ENCODE measurements around the gene ALDH16A1. TPM values are rescaled to one million over a fixed set of nuclear protein-coding genes. Genes with fewer than 3 reads are reported as not detected.

Gene ALDH16A1
- total and polyA plus RNA-seq, 2 of the 8 experiments (the other 6 are each of a cell fraction or from before 2014, with no cell fraction given): 30.5 to 34.3 TPM

DNA sequence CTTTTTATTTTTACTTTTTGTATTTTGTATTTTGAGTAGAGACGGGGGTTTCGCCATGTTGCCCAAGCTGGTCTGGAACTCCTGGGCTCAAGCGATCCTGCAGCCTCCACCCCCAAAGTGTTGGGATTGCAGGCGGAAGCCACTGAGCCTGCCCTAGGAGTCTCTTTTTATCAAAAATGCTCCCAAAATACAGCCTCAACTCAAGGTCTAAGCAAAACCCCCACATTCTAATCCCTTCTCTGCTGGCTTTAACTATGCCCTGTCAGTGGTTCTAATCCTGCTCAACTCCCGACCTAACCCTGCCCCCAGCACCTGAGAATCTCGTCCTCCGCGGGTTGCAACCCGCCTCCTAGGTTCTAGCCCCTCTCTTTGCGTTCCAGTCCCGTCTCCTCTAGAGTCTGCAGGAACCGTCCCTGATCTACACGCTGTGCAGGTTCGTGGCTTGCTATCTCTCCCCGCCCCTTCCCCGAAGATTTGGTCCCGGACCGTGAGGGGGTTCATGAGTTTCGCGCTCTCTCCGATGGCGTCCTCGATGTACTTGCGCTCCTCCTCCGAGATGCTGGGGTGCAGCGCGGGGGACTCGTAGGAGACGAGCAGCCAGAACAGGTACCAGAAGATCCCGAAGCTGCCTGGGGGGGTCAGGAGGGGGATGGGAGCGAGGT lies 19.7 kb upstream of the ALDH16A1 start:
- H3K4me3 ChIP-seq (ENCODE audit: extremely low read depth in 1 of 4, insufficient read depth in 2 of 4, low read depth in 3 of 4, low read length in 4 of 4): peak overlapping the region in 1 of 4 experiments; percentile 63; a peak in 4 of 8 replicates
- H2AK5ac ChIP-seq (ENCODE audit: low read depth, low read length): 0 out of 2 replicates have a peak overlapping the region, but pooled peaks have one; percentile 7
- CTCF ChIA-PET (ENCODE audit: partially characterized antibody): interaction anchor here (0.6 to 4.7 kb wide), 4 partner anchors 9 to 43 kb away, joined by 3 to 38 read pairs (median 20); partner anchors contain the start of genes GFY and PTH2
- WGBS, 2 experiments (ENCODE audit: extremely low coverage in 1 of 2, insufficient coverage in 1 of 2, insufficient read length in 1 of 2, insufficient replicate concordance in 2 of 2, low coverage in 1 of 2, low lambda C conversion rate in 2 of 2, missing lambda C conversion rate in 1 of 2): 79% methylated on average over 31 of the region's 31 CpGs; no CpG with 5 or more reads in 1 of the 2 experiments
- peaks cover 13% of the 10 kb centered on the region; the same call in 1 of the 2 replicates for H3K23me2 ChIP-seq (ENCODE audit: low read depth, low read length)
- no peak overlapping the region for H4K8ac ChIP-seq (ENCODE audit: extremely low read depth, insufficient read depth, low read length)
- no peak overlapping the region for H4K91ac ChIP-seq (replicated peaks; ENCODE audit: insufficient read length, low read length)
- H3K36me3 ChIP-seq (ENCODE audit: control insufficient read depth in 2 of 4, insufficient read depth in 4 of 4, low read length in 3 of 4): no peaks in the 10 kb centered on the region
- no peak overlapping the region for H2BK15ac ChIP-seq (ENCODE audit: low read length)
- H4K5ac ChIP-seq (ENCODE audit: insufficient read length, low read depth, low read length): no peak overlapping the region
- no peak overlapping the region for H2AFZ ChIP-seq (ENCODE audit: low read length)
- no peaks in the 10 kb centered on the region for H3K79me2 ChIP-seq (ENCODE audit: control insufficient read depth in 1 of 2, insufficient read depth in 2 of 2, low read length in 2 of 2)
- H3K4me1 ChIP-seq (replicated peaks in 1 of 4; ENCODE audit: control insufficient read depth in 3 of 4, insufficient read depth in 4 of 4, low read length in 3 of 4): peaks cover 0 to 23% (median 18%) of the 10 kb centered on the region in 4 experiments; a peak in 5 of 7 replicates
- no peaks in the 10 kb centered on the region for H4K20me1 ChIP-seq (replicated peaks in 1 of 2; ENCODE audit: control insufficient read depth in 1 of 2, insufficient read depth in 2 of 2, low read length in 2 of 2)
- H3K27me3 ChIP-seq (replicated peaks in 1 of 4; ENCODE audit: control insufficient read depth in 3 of 4, extremely low read depth in 1 of 4, insufficient read depth in 3 of 4, low read length in 3 of 4): peaks cover 12 to 45% (median 35%) of the 10 kb centered on the region in 4 experiments; a peak in 6 of 7 replicates
- POLR2A ChIA-PET (ENCODE audit: partially characterized antibody): interaction anchor here (0.7 to 2.2 kb wide), 4 partner anchors 9 to 42 kb away, joined by 3 to 6 read pairs (median 4); partner anchors contain the start of genes ALDH16A1 and SLC17A7
- no peak overlapping the region for H3K27ac ChIP-seq (ENCODE audit: low read depth, low read length)
- H2BK5ac ChIP-seq (ENCODE audit: low read depth, low read length): no peak overlapping the region
- no peak for FAIRE-seq
- H2BK20ac ChIP-seq (ENCODE audit: low read length): peak overlapping the region; percentile 13; the same call in 1 of the 2 replicates
- H2BK120ac ChIP-seq (replicated peaks; ENCODE audit: low read depth, low read length): no peak overlapping the region
- H3K23ac ChIP-seq (ENCODE audit: insufficient read length): no peak overlapping the region
- peak overlapping the region; percentile 77 to 89; a peak in 2 of 4 replicates for H3K4me2 ChIP-seq (ENCODE audit: insufficient read depth in 1 of 2, low read depth in 2 of 2, low read length in 2 of 2)
- no peak for DNase-seq (ENCODE audit: low read depth in 1 of 2, low spot score in 2 of 2)
- H3K9ac ChIP-seq (replicated peaks in 1 of 4; ENCODE audit: extremely low read depth in 1 of 4, low read depth in 3 of 4, low read length in 3 of 4): no peak overlapping the region
- no peak overlapping the region for H3K4ac ChIP-seq (replicated peaks; ENCODE audit: insufficient read length, low read depth, low read length)
- no peak overlapping the region for H3K56ac ChIP-seq (replicated peaks; ENCODE audit: insufficient read length, low read depth, low read length)
- peaks cover 0 to 2% of the 10 kb centered on the region in 2 experiments; a peak in 1 of 4 replicates for H3K9me3 ChIP-seq (ENCODE audit: insufficient read depth in 2 of 2, low read depth in 1 of 2, low read length in 1 of 2)
- H2BK12ac ChIP-seq (ENCODE audit: low read depth, low read length): 0 out of 2 replicates have a peak overlapping the region, but pooled peaks have one; percentile 39
- H3K14ac ChIP-seq (ENCODE audit: insufficient read length): no peak overlapping the region
- H3K79me1 ChIP-seq (ENCODE audit: low read depth, low read length): no peaks in the 10 kb centered on the region
- H3K18ac ChIP-seq (ENCODE audit: extremely low read depth, low read length): no peak overlapping the region
- TF ChIP-seq EGR1 (IDR thresholded peaks at IDR 0.05; ENCODE audit: borderline replicate concordance, low read depth, low read length) (no peak), FOSL1 (IDR thresholded peaks at IDR 0.05; ENCODE audit: insufficient read depth, low read depth, low read length) (no peak), RNF2 (IDR thresholded peaks at IDR 0.05; ENCODE audit: borderline replicate concordance, low read depth, low read length, missing control alignments, poor library complexity, severe bottlenecking) (no peak), MAX (IDR thresholded peaks at IDR 0.05) (no peak), RAD21 (IDR thresholded peaks at IDR 0.05 in 1 of 2, conservative IDR thresholded peaks at IDR 0.05 in 1 of 2; ENCODE audit: low read depth in 2 of 2, low read length in 2 of 2) (no peak), BCL11A (IDR thresholded peaks at IDR 0.05; ENCODE audit: low read depth in 2 of 2, low read length in 2 of 2) (no peak), CHD2 (IDR thresholded peaks at IDR 0.05; ENCODE audit: low read length) (no peak), KDM4A (IDR thresholded peaks at IDR 0.05; ENCODE audit: low read depth, low read length, severe bottlenecking) (no peak)
- TF ChIP-seq, protein P1, sequence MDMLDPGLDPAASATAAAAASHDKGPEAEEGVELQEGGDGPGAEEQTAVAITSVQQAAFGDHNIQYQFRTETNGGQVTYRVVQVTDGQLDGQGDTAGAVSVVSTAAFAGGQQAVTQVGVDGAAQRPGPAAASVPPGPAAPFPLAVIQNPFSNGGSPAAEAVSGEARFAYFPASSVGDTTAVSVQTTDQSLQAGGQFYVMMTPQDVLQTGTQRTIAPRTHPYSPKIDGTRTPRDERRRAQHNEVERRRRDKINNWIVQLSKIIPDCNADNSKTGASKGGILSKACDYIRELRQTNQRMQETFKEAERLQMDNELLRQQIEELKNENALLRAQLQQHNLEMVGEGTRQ (IDR thresholded peaks at IDR 0.05; ENCODE audit: low read length): no peak

Measured in H1 (cell line).